ES-I3 (cell line): Measurements from ENCODE around the gene CALM1.

Experiments
- H3K36me3 ChIP-seq: 2 replicates; pipeline ENCODE4 v1.6.1; 2013; ENCODE audit warnings: mild to moderate bottlenecking, low read length, control low read depth, moderate library complexity; ENCODE audit not compliant: insufficient read depth
- H3K4me1 ChIP-seq: 2 replicates; pipeline ENCODE4 v1.6.1; 2013; ENCODE audit warnings: mild to moderate bottlenecking, control low read depth, low read length; ENCODE audit not compliant: insufficient read depth
- H3K9ac ChIP-seq: 2 replicates; pipeline ENCODE4 v1.6.1; 2013; ENCODE audit warnings: low read depth, mild to moderate bottlenecking, low read length, moderate library complexity
- H3K9me3 ChIP-seq: 2 replicates; pipeline ENCODE4 v1.6.1; 2013; ENCODE audit warnings: mild to moderate bottlenecking, low read length, moderate library complexity; ENCODE audit not compliant: control insufficient read depth, insufficient read depth

The CALM1 gene

DNA sequence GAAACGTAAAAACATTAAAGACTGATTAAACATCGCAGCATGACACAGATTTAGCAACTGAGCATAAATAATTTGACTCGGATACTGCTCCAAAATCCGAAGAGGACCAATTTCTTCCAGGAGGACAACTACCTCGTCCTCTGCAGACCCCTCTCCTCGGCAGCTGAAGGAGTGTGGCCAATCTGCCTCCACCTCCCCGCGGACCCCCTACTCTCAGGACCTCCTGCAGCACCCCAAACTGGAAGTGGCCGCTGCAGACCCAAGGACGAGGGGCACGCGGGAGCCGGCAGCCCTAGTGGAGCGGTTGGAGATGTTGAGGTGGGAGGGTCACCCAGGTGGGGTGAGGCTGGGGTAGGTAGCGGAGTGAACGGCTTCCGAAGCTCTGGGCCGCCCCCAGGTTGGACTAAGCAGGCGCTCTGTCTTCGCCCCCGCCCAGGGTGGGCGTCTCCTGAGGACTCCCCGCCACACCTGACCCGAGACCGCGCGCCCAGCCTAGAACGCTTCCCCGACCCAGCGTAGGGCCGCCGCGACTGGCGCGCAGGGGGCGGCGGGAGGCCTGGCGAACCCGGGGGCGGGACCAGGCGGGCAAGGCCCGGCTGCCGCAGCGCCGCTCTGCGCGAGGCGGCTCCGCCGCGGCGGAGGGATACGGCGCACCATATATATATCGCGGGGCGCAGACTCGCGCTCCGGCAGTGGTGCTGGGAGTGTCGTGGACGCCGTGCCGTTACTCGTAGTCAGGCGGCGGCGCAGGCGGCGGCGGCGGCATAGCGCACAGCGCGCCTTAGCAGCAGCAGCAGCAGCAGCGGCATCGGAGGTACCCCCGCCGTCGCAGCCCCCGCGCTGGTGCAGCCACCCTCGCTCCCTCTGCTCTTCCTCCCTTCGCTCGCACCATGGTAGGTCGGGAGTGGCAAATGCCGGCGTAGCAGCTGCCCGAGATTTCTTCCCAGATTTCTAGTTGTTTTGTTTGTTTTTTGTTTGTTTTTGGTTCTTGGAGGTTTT is at the start of gene CALM1:
Gene CALM1, plus strand, starts transcription at position 689 of the 999 bp plus-strand sequence. Its CDS starts 202 bp downstream, at position 891.
- Histone ChIP-seq H3K9ac (peak within 1 kb of the TSS; percentile 74), H3K36me3 (peaks cover 11% of the 10 kb centered on the region), H3K4me1 (peaks cover 7% of the 10 kb centered on the region), H3K9me3 (no peaks in the 10 kb centered on the region)

DNA sequence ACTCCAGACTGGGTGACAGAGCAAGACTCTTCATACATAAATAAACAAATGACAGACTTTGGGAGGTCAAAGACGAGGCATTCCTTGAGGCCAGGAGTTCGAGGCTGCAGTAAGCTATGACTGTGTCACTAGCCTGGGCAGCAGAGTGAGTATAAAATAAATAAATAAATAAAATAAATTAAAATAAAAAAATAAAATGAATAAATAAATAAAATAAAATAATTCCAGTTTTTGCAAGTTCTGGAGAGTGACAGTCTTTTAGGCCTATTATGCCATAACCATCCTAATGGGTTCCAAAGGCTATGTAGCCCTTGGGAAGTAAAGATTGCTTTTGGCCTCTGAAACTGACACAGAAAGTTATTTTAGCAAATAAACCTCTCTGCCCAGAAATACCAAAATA is 48.6 kb upstream of the CALM1 start:
- H3K9ac ChIP-seq, result no peak overlapping the region
- H3K36me3 ChIP-seq, result no peaks in the 10 kb centered on the region
- no peaks in the 10 kb centered on the region for H3K9me3 ChIP-seq
- H3K4me1 ChIP-seq, result peaks cover 5% of the 10 kb centered on the region

DNA sequence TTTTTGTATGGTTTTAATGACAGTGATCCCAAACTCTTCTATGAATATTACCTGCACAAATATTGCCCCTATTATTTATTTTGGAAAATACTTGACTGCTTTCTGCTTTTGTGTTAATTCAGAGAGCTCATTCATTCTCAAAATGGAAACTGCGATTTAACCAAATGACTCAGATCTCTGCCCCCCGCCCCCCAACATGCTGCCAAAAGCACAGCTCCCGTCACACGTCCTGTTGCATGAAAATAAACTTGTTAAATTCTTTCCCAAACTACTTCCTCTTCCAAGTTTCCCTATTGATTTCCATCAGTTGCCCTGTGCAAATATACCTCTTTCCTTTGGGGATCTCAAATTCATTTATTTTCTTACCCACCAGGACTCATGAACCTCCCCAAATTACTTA is 47.1 kb upstream of the CALM1 start:
- Histone ChIP-seq H3K36me3 (no peaks in the 10 kb centered on the region), H3K9me3 (no peaks in the 10 kb centered on the region), H3K9ac (no peak overlapping the region), H3K4me1 (peaks cover 5% of the 10 kb centered on the region)

DNA sequence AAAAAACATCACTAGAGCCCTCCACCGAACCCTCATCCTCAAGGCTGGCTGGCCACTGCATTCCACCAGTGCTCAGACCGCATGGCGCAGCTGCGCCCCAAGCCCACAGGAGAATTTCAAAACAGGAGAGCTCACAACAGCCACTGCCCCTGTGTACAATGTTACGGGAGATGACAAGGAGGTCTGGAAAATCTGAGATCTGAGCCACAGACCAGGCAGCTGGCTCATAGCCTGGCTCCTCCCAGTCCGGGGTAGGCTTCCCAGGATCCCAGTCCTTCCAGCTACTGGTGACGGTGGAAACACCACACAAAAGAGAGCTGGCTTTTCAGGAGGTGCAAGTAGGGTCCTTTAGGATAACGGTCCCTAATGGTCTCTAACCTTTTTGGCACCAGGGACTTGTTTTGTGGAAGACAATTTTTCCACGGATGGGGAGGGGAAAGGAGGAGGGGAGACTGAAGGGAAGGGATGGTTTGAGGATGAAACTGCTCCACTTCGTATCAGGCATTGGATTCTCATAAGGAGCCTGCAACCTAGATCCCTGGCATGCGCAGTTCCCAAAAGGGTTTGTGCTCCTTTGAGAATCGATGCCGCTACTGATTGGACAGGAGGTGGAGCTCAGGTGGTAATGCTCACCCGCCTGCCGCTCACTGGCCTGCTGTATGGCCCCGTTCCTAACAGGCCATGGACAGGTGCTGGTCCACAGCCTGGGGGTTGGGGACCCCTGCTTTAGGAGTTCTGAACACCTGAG is 42.1 kb upstream of the CALM1 start:
- Histone ChIP-seq H3K9me3 (no peaks in the 10 kb centered on the region), H3K4me1 (no peaks in the 10 kb centered on the region; the same call in 1 of the 2 replicates), H3K9ac (no peak overlapping the region)

DNA sequence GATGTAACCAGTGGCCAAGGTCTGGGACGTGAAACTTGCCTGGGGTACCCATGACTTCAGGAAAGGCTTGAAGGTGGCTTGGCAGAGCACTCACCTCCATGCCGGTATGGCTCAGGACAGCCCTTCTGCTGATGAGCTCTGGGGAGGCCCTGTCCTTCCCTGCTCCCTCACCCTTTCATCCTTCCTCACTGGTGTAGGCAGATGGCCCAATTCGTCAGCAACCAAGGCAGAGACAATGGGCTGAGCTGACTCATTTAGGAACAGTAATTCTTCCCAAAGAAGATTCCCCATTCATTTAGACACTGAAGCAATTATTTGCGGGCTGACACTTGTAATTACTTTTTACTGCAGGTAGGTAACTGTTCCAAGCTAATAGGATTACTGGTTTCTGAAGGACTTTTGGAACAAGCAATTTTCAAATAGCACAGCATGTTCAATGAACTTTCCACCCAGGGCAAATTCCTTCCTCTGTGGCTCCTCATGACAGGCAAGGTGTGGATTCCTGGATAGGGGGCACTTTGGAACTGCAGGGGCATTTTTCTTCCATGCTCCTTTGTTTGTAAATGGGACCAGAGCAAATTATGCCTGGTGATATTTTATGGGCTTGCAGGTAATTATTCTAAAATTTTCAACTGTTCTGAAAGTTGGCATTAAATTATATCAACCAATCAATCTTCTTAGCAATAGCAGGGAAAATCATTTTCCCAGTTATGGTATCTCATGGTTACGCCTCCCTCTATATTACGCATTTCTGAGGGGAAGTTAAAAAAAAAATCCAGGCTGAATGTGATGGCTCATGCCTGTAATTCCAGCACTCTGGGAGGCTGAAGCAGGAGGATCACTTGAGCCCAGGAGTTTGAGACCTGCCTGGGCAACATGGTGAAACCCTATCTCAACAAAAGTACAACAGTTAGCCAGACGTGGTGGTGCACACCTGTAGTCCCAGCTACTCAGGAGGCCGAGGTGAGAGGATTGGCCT is 41.0 kb upstream of the CALM1 start:
- Histone ChIP-seq H3K9ac (no peak overlapping the region), H3K4me1 (no peaks in the 10 kb centered on the region; the same call in 1 of the 2 replicates), H3K36me3 (no peaks in the 10 kb centered on the region), H3K9me3 (no peaks in the 10 kb centered on the region)

More for the DNA sequence above, 42.1 kb upstream of the CALM1 start:
- H3K36me3 ChIP-seq, result no peaks in the 10 kb centered on the region

DNA sequence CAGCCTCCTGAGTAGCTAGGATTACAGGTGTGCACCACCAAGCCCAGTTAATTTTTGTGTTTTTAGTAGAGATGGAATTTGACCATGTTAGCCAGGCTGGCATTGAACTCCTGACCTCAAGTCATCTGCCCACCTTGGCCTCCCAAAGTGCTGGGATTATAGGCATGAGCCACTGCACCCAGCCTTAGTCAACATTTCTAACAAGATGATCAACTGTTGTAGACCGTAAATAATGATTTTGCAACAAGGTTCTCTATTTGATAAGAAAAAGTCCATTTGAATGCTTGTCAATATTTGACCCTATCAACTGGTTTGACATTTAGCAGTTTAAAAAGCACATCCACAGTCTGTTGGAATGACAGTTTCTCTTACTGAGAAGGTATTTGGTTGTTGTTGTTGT is 39.9 kb upstream of the CALM1 start:
- Histone ChIP-seq H3K9me3 (no peaks in the 10 kb centered on the region), H3K36me3 (no peaks in the 10 kb centered on the region), H3K4me1 (no peaks in the 10 kb centered on the region; the same call in 1 of the 2 replicates), H3K9ac (no peak overlapping the region)

DNA sequence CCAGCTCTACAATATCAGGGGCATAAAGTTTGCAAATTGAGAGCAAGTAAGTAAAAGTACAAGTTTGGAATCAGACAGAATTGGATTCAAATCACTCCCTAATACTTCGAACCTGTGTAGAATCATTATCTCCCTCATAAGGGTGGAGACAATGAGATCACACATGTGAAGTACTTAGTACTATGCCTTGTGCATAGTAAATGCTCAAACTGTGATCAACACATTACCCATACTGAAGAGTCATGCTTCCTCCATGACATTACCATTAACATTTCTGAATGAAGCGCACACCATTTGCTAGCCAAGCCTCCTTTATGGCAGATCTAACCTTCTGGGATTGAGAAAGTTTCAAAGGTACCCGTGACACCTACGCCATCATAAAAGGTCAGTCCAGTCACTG is 38.5 kb upstream of the CALM1 start:
- Histone ChIP-seq H3K9ac (no peak overlapping the region), H3K9me3 (no peaks in the 10 kb centered on the region), H3K36me3 (no peaks in the 10 kb centered on the region), H3K4me1 (no peaks in the 10 kb centered on the region; the same call in 1 of the 2 replicates)

DNA sequence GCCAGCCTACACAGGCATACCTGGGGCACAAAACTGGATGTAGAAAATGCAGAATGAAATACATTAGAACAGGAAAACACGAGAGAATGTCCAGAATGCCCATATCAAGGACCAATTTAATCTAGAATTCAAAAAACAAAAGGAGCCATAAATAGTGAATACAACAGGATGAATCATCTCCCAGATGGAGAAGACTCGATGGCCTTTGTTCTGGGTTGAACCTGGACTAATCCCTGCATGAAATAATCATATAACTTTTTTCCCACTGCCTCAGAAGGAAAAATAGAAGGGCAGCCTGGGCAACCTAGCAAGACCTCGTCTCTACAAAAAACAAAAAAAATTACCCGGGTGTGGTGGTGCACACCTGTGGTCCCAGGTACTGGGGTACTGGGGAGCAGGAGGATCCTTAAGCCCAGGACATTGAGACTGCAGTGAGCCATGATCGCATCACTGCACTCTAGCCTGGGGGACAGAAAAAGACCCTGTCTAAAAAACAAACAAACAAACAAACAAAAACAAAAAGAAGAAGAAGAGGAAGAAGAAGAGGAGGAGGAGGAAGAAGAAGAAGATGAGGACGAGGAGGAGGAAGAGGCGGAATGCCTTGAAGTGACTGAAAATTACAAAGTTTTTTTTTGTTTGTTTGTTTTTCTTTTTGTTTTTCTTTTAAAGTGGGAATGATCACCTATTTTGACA is 34.8 kb upstream of the CALM1 start:
- H3K9me3 ChIP-seq, result no peaks in the 10 kb centered on the region
- H3K9ac ChIP-seq, result no peak overlapping the region
- H3K36me3 ChIP-seq, result no peaks in the 10 kb centered on the region
- no peaks in the 10 kb centered on the region for H3K4me1 ChIP-seq

DNA sequence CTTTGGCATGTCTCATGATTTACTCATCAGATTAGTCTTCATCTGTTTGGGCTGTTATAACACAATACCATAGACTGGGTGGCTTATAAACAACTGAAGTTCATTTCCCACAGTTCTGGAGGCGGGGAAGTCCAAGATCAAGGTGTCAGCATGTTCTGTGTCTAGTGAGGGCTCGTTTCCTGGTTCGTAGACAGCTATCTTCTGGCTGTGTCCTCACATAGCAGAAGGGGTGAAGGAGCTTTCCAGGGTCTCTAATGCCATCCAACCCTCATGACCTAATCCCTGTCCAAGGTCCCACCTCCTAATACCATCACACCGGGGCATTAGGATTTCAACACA is 34.3 kb upstream of the CALM1 start:
- Histone ChIP-seq H3K4me1 (no peaks in the 10 kb centered on the region), H3K9ac (no peak overlapping the region), H3K36me3 (no peaks in the 10 kb centered on the region), H3K9me3 (no peaks in the 10 kb centered on the region)

DNA sequence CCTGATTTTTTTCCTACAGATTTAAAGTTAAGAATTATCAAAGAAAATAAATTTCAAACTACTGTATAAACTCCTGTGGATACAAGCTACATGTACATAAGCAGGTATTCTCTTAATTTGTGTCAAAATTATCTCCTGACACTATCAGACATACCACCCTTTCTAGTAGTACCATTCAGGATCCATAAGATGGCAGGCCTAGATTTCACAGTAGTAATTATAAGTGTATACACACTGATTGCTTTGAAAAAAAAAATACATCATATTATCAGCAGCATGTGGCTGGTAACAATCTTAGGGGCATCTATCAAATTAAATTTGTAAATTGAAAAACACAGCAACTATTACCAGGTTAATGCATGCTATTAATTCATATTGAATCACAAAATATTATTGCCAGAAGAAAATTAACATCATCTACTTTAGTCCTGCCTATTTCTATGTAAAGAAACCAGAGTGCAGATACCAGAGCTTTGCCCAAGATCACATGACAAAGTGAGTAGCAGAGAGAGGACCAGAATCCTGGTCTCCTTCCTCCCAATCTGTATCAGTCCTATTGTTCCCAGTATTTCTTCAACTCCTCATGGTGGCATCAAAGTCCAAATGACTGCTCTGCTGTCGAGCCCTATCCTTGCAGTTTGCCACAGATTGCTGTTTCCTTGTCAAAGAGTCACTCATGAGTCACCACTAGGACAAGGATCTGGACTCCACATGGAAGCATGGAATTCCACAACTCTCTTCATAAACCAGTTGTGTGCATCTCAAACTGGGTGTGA is 27.7 kb upstream of the CALM1 start:
- Histone ChIP-seq H3K4me1 (no peaks in the 10 kb centered on the region), H3K9me3 (no peaks in the 10 kb centered on the region), H3K36me3 (no peaks in the 10 kb centered on the region), H3K9ac (no peak overlapping the region)

DNA sequence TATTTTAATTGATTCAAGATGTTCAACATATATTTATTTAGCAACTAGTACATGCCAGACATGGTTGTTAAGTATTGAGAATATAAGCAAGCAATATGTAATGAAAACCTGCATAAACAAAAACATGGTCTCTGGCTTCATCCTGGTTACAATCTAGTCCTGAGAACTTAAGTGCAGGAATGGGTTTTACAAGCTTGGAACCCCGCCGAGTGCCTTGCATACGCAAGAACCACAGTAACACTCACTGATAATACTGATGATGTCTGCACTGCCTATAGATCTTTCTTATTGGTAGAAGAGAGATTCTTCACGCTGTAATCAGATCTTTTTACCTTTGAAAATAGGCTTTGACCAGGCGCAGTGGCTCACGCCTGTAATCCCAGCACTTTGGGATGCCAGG is 22.9 kb upstream of the CALM1 start:
- H3K9ac ChIP-seq, result no peak overlapping the region
- H3K36me3 ChIP-seq, result no peaks in the 10 kb centered on the region
- no peaks in the 10 kb centered on the region for H3K9me3 ChIP-seq
- no peaks in the 10 kb centered on the region for H3K4me1 ChIP-seq

DNA sequence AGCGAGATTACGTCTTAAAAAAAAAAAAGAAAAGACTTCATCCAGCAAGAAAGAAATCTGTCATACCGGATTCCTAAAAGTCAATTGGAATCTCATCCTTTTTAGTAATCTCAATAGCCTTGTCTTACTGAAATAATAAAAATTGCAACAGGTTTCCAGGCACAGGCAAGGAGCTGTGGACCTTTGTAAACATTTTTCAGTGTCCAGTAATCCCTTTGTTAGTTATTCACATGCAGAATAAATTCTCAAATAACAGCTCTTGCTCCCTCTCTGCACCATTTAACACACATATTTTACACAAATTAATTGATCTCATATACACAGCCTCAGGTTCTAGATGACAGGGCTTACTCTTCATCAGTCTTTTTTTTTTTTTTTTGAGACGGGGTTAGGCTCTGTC is 22.0 kb upstream of the CALM1 start:
- Histone ChIP-seq H3K9me3 (no peaks in the 10 kb centered on the region), H3K9ac (no peak overlapping the region), H3K36me3 (no peaks in the 10 kb centered on the region), H3K4me1 (no peaks in the 10 kb centered on the region)

DNA sequence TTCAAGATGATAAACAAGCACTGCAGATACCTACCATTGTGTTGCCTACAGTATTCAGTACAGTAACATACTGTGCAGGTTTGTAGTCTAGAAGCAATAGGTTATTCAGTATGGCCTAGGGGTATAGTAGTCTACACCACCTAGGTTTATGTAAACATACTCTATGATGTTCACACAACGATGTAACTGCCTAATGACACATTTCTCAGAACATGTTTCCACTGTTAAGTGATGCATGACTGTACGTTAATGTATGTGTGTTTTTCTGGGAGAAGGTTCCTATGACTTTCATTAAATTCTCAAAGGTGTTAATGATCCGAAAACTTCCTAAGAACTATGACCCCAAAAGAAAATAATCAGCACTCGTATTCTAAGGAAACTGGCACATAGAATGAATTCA is 20.9 kb upstream of the CALM1 start:
- Histone ChIP-seq H3K4me1 (no peaks in the 10 kb centered on the region), H3K9me3 (no peaks in the 10 kb centered on the region), H3K9ac (no peak overlapping the region), H3K36me3 (no peaks in the 10 kb centered on the region)
